ENCODE measurements around the gene PIWIL4.

The PIWIL4 gene

DNA sequence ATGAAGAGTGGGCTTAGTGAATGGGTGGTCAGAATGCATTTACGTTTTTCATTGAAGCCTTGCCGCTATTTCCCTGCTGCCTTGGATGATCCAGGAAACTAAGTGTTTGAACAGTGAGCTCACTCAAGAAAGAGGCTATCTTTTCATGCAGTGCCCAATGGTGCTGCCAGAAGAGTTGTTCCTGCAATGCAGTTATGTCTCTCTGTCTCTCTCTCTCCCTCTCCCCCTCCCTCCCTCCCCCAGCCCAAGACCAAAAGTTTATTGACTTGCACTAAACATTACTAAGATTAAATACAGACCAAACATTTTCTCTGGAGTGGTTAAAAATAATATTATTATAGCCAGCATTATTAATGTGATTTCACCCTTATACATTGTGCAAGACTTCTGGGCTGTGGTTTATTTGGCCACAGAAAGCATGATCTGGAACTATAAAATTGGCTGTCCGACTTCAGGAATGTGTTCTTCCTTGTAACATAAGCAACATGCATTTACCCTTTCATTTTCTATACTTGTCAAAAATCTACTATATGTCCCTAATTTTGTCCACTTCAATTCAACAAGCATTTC is 30.1 kb upstream of the PIWIL4 start:
- H3K27ac ChIP-seq: no peak overlapping the region
- TF ChIP-seq, protein P1, sequence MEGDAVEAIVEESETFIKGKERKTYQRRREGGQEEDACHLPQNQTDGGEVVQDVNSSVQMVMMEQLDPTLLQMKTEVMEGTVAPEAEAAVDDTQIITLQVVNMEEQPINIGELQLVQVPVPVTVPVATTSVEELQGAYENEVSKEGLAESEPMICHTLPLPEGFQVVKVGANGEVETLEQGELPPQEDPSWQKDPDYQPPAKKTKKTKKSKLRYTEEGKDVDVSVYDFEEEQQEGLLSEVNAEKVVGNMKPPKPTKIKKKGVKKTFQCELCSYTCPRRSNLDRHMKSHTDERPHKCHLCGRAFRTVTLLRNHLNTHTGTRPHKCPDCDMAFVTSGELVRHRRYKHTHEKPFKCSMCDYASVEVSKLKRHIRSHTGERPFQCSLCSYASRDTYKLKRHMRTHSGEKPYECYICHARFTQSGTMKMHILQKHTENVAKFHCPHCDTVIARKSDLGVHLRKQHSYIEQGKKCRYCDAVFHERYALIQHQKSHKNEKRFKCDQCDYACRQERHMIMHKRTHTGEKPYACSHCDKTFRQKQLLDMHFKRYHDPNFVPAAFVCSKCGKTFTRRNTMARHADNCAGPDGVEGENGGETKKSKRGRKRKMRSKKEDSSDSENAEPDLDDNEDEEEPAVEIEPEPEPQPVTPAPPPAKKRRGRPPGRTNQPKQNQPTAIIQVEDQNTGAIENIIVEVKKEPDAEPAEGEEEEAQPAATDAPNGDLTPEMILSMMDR (conservative IDR thresholded peaks at IDR 0.05; ENCODE audit: low read depth): no peak
- DNase-seq (ENCODE audit: low spot score): no peak
- ChIA-PET CTCF (no interaction called here), POLR2A (ENCODE audit: low non-redundant PET) (no interaction called here)

DNA sequence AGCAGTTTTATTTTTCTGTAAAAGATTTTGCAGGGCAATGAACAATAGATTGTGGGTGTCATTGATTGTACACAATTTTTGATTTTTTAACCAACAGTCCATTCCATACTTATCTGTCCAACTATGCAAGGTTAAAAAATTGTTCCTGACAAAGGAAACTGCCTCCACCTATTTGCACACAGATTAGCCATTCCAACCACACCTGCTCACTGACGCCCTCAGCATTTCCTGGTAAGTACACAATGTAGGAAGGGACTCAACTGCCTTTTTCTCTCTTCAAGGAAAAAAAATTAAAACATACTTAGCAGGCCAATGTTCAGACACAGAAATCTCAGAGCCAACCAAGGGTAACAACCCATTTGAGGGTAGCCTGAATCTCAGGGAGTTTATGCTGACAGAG is 27.7 kb upstream of the PIWIL4 start:
- no peak for DNase-seq (ENCODE audit: low spot score)
- CTCF ChIA-PET: interaction anchor here (1.0 kb wide), 1 partner anchor 19 kb away, joined by 4 read pairs; no protein-coding TSS in a partner anchor
- H3K27ac ChIP-seq: no peak overlapping the region
- TF ChIP-seq, protein P1 (conservative IDR thresholded peaks at IDR 0.05; ENCODE audit: low read depth): no peak
- POLR2A ChIA-PET (ENCODE audit: low non-redundant PET): no interaction called here

DNA sequence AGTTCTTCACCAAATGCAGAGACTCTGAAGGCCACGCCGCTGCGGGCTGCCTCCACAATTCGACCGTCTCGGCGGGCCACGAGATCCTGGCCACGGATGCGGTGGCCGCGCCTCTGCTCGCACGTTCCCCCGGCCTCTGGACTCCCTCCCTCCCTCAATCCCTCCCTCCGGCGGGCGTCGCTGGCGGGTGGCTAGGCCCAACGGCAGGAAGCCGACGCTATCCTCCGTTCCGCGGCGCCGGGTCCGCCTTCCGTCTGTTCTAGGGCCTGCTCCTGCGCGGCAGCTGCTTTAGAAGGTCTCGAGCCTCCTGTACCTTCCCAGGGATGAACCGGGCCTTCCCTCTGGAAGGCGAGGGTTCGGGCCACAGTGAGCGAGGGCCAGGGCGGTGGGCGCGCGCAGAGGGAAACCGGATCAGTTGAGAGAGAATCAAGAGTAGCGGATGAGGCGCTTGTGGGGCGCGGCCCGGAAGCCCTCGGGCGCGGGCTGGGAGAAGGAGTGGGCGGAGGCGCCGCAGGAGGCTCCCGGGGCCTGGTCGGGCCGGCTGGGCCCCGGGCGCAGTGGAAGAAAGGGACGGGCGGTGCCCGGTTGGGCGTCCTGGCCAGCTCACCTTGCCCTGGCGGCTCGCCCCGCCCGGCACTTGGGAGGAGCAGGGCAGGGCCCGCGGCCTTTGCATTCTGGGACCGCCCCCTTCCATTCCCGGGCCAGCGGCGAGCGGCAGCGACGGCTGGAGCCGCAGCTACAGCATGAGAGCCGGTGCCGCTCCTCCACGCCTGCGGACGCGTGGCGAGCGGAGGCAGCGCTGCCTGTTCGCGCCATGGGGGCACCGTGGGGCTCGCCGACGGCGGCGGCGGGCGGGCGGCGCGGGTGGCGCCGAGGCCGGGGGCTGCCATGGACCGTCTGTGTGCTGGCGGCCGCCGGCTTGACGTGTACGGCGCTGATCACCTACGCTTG is 23.2 kb upstream of the PIWIL4 start, which contains the start of gene FUT4:
TSS of gene FUT4 (plus strand) at position 227 of the 951 bp plus-strand sequence. CDS start at position 440, 213 bp downstream.
- TF ChIP-seq, protein P1 (conservative IDR thresholded peaks at IDR 0.05; ENCODE audit: low read depth): no peak
- ChIA-PET POLR2A (ENCODE audit: low non-redundant PET) (interaction anchor here (0.6 kb wide), 1 partner anchor 18 kb away, joined by 3 read pairs; no protein-coding TSS in a partner anchor), CTCF (interaction anchor here (0.6 kb wide), 1 partner anchor 241 kb away, joined by 3 read pairs; no protein-coding TSS in a partner anchor)
- peak within 1 kb of the TSS; percentile 93 for H3K27ac ChIP-seq
- DNase-seq (ENCODE audit: low spot score): peak; percentile 81

DNA sequence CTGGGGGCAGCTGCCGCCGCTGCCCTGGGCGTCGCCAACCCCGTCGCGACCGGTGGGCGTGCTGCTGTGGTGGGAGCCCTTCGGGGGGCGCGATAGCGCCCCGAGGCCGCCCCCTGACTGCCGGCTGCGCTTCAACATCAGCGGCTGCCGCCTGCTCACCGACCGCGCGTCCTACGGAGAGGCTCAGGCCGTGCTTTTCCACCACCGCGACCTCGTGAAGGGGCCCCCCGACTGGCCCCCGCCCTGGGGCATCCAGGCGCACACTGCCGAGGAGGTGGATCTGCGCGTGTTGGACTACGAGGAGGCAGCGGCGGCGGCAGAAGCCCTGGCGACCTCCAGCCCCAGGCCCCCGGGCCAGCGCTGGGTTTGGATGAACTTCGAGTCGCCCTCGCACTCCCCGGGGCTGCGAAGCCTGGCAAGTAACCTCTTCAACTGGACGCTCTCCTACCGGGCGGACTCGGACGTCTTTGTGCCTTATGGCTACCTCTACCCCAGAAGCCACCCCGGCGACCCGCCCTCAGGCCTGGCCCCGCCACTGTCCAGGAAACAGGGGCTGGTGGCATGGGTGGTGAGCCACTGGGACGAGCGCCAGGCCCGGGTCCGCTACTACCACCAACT is 22.4 kb upstream of the PIWIL4 start:
- ChIA-PET POLR2A (ENCODE audit: low non-redundant PET) (no interaction called here), CTCF (no interaction called here)
- DNase-seq (ENCODE audit: low spot score): no peak
- TF ChIP-seq, protein P1 (conservative IDR thresholded peaks at IDR 0.05; ENCODE audit: low read depth): no peak
- H3K27ac ChIP-seq: peak overlapping the region; percentile 93

DNA sequence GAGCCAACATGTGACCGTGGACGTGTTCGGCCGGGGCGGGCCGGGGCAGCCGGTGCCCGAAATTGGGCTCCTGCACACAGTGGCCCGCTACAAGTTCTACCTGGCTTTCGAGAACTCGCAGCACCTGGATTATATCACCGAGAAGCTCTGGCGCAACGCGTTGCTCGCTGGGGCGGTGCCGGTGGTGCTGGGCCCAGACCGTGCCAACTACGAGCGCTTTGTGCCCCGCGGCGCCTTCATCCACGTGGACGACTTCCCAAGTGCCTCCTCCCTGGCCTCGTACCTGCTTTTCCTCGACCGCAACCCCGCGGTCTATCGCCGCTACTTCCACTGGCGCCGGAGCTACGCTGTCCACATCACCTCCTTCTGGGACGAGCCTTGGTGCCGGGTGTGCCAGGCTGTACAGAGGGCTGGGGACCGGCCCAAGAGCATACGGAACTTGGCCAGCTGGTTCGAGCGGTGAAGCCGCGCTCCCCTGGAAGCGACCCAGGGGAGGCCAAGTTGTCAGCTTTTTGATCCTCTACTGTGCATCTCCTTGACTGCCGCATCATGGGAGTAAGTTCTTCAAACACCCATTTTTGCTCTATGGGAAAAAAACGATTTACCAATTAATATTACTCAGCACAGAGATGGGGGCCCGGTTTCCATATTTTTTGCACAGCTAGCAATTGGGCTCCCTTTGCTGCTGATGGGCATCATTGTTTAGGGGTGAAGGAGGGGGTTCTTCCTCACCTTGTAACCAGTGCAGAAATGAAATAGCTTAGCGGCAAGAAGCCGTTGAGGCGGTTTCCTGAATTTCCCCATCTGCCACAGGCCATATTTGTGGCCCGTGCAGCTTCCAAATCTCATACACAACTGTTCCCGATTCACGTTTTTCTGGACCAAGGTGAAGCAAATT is 21.7 kb upstream of the PIWIL4 start:
- DNase-seq (ENCODE audit: low spot score): no peak
- H3K27ac ChIP-seq: no peak overlapping the region; the same call in none of the 2 replicates
- TF ChIP-seq, protein P1 (conservative IDR thresholded peaks at IDR 0.05; ENCODE audit: low read depth): no peak
- ChIA-PET CTCF (interaction anchor here (0.5 kb wide), 1 partner anchor 1545 kb away, joined by 3 read pairs; no protein-coding TSS in a partner anchor), POLR2A (ENCODE audit: low non-redundant PET) (no interaction called here)

Measured in RWPE1 (cell line).